Activated naive CD4-positive, alpha-beta T cell treated with Interleukin-2 at 50 U/mL for 16 hours (primary cell): ENCODE results near the gene UVSSA.
"Not testable (repeated sequence)": the region's sequence is repeated elsewhere in the genome, so short reads cannot be mapped to it uniquely, and the experiment has no call there.

Experiments used
- DNase-seq: peaks from one replicate; pipeline ENCODE4 v3.0.0-alpha.2; 2020

UVSSA gene

GRCh38 chr4:1366371-1367229, 19.6 kb downstream of the UVSSA start:
- no peak for DNase-seq

DNA sequence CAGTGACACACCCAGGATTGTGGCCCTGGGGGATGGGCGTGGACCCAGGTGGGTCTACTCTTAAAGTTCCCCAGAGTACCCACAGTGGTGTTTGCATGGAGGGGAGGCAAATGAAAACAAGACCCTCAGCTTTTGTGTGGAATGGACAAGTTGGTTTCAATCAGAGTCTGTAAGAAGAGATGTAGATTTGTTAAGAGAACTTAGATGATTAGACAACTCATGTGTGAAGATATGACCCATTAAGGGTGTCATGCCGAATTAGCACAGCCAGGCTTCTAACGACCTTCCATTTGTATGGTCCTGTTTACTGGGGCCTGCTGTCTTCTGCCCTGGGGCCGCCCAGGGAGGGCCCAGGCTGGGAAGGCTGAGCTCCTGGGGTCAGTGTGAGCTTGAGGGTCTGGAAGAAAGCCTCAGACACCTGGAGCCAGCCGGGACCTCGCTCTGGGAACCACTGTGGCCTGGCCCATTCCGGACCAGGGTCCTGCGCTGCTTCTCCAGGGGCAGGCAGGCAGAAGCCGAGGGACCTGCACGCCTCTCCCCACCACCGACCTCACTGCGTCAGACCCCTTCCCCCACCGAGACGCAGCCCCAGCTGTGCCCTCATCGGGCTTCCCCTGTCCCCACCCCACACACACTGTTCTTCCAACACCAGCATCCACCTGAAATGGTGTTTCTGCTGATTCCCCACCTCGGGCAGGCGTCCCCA, 20.4 kb downstream of the UVSSA start:
- DNase-seq, result no peak

DNA sequence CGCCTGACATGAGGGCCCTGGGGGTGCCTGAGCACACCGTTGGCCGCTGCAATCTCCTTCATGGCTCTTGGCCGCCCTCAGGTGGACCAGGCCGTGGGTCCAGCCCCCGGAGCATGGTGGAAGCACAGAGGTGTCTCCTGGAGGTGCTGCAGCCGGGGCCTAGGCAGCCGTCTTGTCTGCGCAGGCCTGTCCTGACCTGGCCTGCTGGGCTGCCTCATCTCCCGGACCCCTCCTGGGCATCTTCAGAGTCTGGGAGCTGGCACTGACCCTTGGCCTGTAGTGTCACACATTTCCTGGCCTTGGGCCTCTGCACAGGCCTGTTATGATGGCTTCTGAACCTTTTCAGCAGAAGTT, 20.9 kb downstream of the UVSSA start:
- no peak for DNase-seq

DNA sequence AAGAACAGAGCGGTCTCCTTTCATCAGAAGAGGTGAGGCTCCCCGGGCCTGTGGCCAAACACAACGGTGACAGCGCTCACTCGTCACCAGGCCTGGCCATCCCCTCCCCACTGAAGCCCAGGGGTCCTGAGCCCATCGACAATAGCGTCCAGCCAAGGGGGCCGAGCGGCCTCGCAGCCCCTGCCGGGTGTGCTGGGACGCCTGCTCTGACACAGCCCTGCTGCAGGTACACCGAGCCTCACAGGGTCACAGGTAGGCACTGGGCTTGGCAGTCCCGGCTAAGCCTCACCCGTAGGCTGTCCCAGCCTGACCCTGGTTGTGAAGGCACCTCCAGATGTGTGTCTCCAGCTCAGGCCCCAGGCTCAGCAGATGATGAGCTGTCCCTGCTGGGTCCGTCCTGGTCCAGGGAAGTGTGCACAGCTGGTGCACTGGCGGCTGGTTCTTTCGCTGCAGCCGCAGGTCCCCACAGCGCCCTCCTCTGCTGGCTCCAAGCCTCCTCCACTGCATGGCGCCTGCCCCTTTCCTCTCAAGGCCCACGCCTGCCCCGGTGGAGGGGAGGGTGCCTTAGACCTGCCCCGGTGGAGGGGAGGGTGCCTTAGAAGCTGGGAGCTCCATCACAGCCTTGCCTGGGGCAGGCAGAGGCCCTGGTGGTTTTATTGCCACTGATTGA, 21.5 kb downstream of the UVSSA start:
- no peak for DNase-seq

GRCh38 chr4:1369091-1369450, 22.1 kb downstream of the UVSSA start:
- no peak for DNase-seq

GRCh38 chr4:1369479-1370079, 22.6 kb downstream of the UVSSA start:
- DNase-seq, result no peak

DNA sequence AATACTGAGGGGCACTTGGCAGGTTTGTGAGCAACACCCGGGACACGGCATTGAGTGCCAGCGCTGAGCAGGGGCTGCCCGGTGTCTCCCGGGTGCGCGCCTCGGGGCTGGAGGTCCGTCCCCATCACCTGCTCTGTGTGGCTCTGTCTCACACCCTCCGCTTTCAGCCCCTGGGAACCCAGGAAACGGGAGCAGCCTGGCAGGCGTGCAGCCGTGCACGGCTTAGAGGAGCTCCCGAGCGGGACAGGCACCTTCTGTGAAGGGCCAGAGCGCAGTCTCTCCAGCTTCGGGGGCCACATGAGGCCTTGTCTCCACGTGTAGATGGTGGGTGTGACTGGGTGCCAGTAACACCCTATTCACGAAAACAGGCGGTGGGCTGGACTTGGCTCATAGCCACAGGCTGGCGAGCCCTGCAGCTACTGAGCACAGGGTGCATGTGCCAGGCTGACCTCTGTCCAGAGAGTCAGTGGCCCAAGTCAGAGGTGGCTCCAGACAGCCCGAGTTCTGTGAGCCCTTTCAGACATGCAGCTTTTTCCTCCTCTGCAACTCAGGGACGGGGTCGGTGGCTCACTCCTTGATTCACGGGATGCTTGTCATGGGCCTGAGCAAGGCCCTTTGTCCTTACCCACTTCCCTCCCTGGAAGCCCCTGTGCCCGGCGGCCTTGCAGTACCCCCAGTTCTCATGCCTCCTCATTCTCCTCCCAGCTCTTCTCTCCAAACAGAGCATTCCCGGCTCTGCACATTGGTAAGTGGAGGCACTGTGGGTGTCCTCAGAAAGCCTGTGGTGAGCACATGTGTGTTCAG, 23.5 kb downstream of the UVSSA start:
- no peak for DNase-seq

- DNase-seq, result no peak
Observed at GRCh38 chr4:1371176-1372165, 24.5 kb downstream of the UVSSA start.

- not testable (repeated sequence) for DNase-seq
Observed at GRCh38 chr4:1372576-1372975, 25.6 kb downstream of the UVSSA start.

GRCh38 chr4:1373892-1374705, 27.1 kb downstream of the UVSSA start:
- DNase-seq, result no peak

DNA sequence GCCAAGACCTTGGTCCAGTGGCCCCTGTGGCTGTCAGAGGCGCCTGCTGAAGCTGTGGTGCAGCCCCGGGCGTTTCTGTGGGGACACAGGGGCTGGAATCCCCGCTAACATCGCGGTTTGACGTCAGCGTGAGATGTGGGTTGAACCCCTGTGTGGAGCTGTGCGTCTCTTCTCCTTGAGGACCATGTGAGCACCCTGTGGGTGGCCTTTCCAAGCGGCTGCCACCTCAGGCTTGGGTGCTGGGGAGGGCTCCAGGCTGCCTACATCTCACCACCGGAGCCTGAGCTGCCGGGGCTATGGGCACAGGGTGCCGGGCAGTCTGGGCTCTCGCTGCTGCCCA, 27.7 kb downstream of the UVSSA start:
- DNase-seq, result no peak

GRCh38 chr4:1375051-1375721, 28.2 kb downstream of the UVSSA start:
- DNase-seq, result no peak

DNA sequence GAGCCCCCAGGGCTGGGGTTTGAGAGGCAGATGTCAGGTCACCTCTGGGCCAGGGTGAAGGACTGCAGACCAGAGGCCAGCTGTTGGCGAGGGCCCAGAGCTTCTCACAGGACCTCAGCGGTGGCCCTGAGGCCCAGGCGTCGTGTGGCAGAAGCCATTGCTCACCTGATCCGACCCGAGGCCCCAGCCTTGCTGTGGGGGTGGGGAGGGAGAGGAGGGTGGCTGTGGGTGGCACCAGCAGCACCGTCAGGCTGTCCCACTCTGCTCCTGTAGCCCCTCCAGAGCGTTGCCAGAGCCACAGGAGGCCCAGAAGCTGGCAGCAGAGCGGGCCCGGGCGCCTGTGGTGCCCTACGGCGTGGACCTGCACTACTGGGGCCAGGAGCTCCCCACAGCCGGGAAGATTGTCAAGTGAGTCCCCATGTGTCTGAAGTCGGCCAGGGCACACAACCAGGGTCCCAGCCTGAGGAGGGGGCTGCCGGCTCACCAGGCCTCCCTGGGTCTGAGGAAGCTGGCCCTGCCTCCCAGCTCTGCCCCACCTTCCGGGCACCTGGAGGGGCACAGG, 28.8 kb downstream of the UVSSA start:
- no peak for DNase-seq

- no peak for DNase-seq
Observed at GRCh38 chr4:1376391-1376840, 29.4 kb downstream of the UVSSA start.

DNA sequence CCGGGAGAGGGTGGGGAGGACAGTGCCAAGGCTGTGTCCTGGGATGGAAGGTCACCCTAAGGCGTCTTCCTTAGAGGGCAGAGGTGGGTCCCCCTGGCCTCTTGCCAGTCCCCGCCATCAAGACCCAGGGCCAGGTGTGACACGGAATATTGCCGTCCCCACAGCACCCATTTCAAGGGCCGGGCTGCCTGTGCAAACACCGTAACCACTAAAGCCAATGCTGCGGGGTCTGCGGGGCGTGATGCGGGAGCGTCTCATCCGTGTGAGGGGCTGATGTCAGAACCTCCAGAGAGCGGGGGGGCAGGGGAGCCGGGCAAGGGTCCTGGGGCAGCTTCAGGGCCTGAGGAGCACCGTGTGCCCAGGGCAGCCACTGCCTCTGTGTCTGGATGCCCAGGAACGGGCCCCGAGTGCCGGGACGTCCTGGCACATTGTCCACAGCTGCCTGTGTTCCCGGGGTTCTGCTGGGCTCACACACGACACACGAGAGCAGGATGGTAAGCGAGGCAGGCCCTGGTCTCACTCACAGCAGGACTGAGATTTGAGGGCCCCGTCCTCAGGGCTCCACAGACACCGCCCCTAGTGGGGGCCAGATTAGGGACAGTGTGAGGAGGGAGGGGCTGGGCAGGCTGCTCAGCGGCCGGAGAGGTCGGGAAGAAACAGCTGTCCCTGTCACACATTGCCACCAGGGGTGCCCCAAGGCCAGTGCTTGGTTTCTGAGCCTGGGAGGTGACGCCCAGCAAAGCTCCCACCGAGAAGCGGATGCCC, 30.0 kb downstream of the UVSSA start:
- DNase-seq, result no peak

DNA sequence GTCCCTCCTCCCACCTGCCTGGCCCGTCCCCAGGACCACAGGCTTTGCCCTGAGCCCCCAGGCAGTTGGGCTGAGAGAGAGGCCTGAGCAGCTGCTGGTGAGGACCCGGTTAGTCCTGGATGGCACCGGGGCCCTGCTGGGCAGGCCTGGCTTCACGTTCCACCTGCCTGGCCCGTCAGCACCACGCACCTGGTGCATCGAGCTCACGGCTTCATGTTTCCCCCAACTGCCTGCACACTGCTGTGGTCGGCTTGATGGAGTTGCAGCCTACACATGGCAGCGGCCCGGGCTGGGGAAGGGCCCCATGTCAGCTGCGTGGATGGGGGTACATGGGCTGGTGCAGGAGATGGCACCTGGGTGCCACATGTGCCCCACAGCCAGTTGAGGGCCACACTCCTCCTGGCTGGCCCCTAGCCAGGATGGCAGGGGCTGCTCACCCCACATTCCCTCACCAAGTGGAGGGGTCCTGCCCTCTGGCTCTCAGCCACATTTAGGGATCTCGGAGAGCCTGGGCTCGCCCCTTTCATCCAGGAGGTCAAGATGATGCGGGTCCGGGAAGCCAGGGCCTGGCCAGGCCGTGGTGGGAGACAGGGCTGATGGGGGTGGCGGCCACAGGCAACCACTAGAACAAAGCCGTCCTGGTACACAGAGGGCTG, 30.7 kb downstream of the UVSSA start:
- no peak for DNase-seq

GRCh38 chr4:1378559-1379231, 31.7 kb downstream of the UVSSA start:
- DNase-seq, result no peak

- DNase-seq, result no peak
Observed at GRCh38 chr4:1379351-1379781, 32.4 kb downstream of the UVSSA start.
